HUES64 (cell line): ENCODE data around the gene SAMD10.

Source experiments
- H3K27ac ChIP-seq: 2 replicates; pipeline ENCODE4 v1.7.0; 2013; ENCODE audit warnings: low read depth, low read length, inconsistent platforms
- H3K27me3 ChIP-seq: 2 replicates; pipeline ENCODE4 v1.6.1; 2013; ENCODE audit warnings: mild to moderate bottlenecking, low read length; ENCODE audit not compliant: insufficient read depth
- H3K36me3 ChIP-seq: 2 replicates; pipeline ENCODE4 v1.6.1; 2013; ENCODE audit warnings: mild to moderate bottlenecking, low read length; ENCODE audit not compliant: insufficient read depth
- H3K4me1 ChIP-seq: 2 replicates; pipeline ENCODE4 v1.6.1; 2013; ENCODE audit warnings: mild to moderate bottlenecking, low read length, moderate library complexity; ENCODE audit not compliant: insufficient read depth
- H3K4me3 ChIP-seq: 2 replicates; pipeline ENCODE4 v1.5.1; 2013; ENCODE audit warnings: mild to moderate bottlenecking, low read length, moderate library complexity
- H3K9ac ChIP-seq: 2 replicates; pipeline ENCODE4 v1.6.1; 2013; ENCODE audit warnings: mild to moderate bottlenecking, low read depth, low read length
- H3K9me3 ChIP-seq: 2 replicates; pipeline ENCODE4 v1.6.1; 2013; ENCODE audit warnings: low read depth, low read length; ENCODE audit not compliant: insufficient read depth
- WGBS: fragments of 150-250, 120-280 bp; methylation state at CpG from one replicate; pipeline ENCODE4 v1.1.7; 2013; ENCODE audit warnings: missing lambda C conversion rate; 5-methylcytosine and 5-hydroxymethylcytosine counted together

Gene SAMD10

GRCh38 chr20:63958471-63958870 is 21.0 kb downstream of the SAMD10 start:
- H3K4me1 ChIP-seq: peaks cover 19% of the 10 kb centered on the region; the same call in 1 of the 2 replicates
- peaks cover 34% of the 10 kb centered on the region for H3K36me3 ChIP-seq
- 78% methylated on average over 4 of the region's 4 CpGs for WGBS

GRCh38 chr20:63957690-63958441 is 21.6 kb downstream of the SAMD10 start:
- WGBS: 22% methylated on average over 11 of the region's 13 CpGs
- Histone ChIP-seq H3K27ac (peak overlapping the region; percentile 76), H3K4me1 (peaks cover 19% of the 10 kb centered on the region; the same call in 1 of the 2 replicates), H3K36me3 (peaks cover 28% of the 10 kb centered on the region), H3K9me3 (no peaks in the 10 kb centered on the region), H3K9ac (peak overlapping the region; percentile 77), H3K4me3 (peak overlapping the region; percentile 69), H3K27me3 (no peaks in the 10 kb centered on the region)

More at GRCh38 chr20:63958471-63958870, 21.0 kb downstream of the SAMD10 start:
- Histone ChIP-seq H3K27ac (peak overlapping the region; percentile 76), H3K9me3 (0 out of 2 replicates have a peak, but pooled peaks cover under 1% of the 10 kb centered on the region), H3K4me3 (no peak overlapping the region), H3K27me3 (no peaks in the 10 kb centered on the region), H3K9ac (no peak overlapping the region)

GRCh38 chr20:63957004-63957689 is 22.3 kb downstream of the SAMD10 start:
- H3K9me3 ChIP-seq: no peaks in the 10 kb centered on the region
- peak overlapping the region; percentile 77 for H3K9ac ChIP-seq
- H3K27me3 ChIP-seq: no peaks in the 10 kb centered on the region
- peak overlapping the region; percentile 72 for H3K27ac ChIP-seq
- H3K4me3 ChIP-seq: peak overlapping the region; percentile 69
- H3K36me3 ChIP-seq: peaks cover 21% of the 10 kb centered on the region
- WGBS: 3% methylated on average over 28 of the region's 28 CpGs
- peaks cover 19% of the 10 kb centered on the region; the same call in 1 of the 2 replicates for H3K4me1 ChIP-seq

GRCh38 chr20:63956664-63957003 is 22.8 kb downstream of the SAMD10 start:
- Histone ChIP-seq H3K9ac (peak overlapping the region; percentile 77), H3K9me3 (no peaks in the 10 kb centered on the region), H3K4me1 (peaks cover 19% of the 10 kb centered on the region; the same call in 1 of the 2 replicates), H3K36me3 (peaks cover 16% of the 10 kb centered on the region), H3K4me3 (peak overlapping the region; percentile 69), H3K27me3 (no peaks in the 10 kb centered on the region), H3K27ac (peak overlapping the region; percentile 72)
- WGBS: 0% methylated on average over 11 of the region's 15 CpGs

GRCh38 chr20:63955827-63956663 is 23.4 kb downstream of the SAMD10 start, which contains the start of gene UCKL1:
Gene UCKL1, minus strand, starts transcription at chr20:63956416. Its CDS starts 44 bp downstream, at chr20:63956372.
- peak within 1 kb of the TSS; percentile 74 for H3K27ac ChIP-seq
- peak within 1 kb of the TSS; percentile 92 for H3K4me3 ChIP-seq
- under 1% methylated on average over 99 of the region's 105 CpGs for WGBS
- no peaks in the 10 kb centered on the region for H3K9me3 ChIP-seq
- no peaks in the 10 kb centered on the region for H3K27me3 ChIP-seq
- H3K36me3 ChIP-seq: peaks cover 11% of the 10 kb centered on the region
- H3K4me1 ChIP-seq: peaks cover 19% of the 10 kb centered on the region; the same call in 1 of the 2 replicates
- H3K9ac ChIP-seq: peak within 1 kb of the TSS; percentile 96

GRCh38 chr20:63955281-63955826 is 24.1 kb downstream of the SAMD10 start:
- Histone ChIP-seq H3K4me1 (peaks cover 19% of the 10 kb centered on the region; the same call in 1 of the 2 replicates), H3K27me3 (no peaks in the 10 kb centered on the region), H3K9ac (peak overlapping the region; percentile 96), H3K36me3 (peaks cover 9% of the 10 kb centered on the region; the same call in 1 of the 2 replicates), H3K4me3 (peak overlapping the region; percentile 92), H3K9me3 (no peaks in the 10 kb centered on the region), H3K27ac (peak overlapping the region; percentile 74)
- 5% methylated on average over 31 of the region's 31 CpGs for WGBS

GRCh38 chr20:63953764-63954429 is 25.5 kb downstream of the SAMD10 start:
- Histone ChIP-seq H3K9ac (0 out of 2 replicates have a peak overlapping the region, but pooled peaks have one; percentile 37), H3K27ac (no peak overlapping the region), H3K27me3 (no peaks in the 10 kb centered on the region), H3K4me3 (no peak overlapping the region), H3K36me3 (no peaks in the 10 kb centered on the region), H3K4me1 (peaks cover 19% of the 10 kb centered on the region; the same call in 1 of the 2 replicates), H3K9me3 (no peaks in the 10 kb centered on the region)
- WGBS: 91% methylated on average over 13 of the region's 13 CpGs

- no peak overlapping the region for H3K27ac ChIP-seq
- WGBS: 93% methylated on average over 14 of the region's 14 CpGs
- no peaks in the 10 kb centered on the region for H3K27me3 ChIP-seq
- H3K4me3 ChIP-seq: no peak overlapping the region
- peaks cover 9% of the 10 kb centered on the region; the same call in 1 of the 2 replicates for H3K4me1 ChIP-seq
- no peaks in the 10 kb centered on the region for H3K9me3 ChIP-seq
- no peak overlapping the region for H3K9ac ChIP-seq
- no peaks in the 10 kb centered on the region for H3K36me3 ChIP-seq
These were observed 26.7 kb downstream of the SAMD10 start for GRCh38 chr20:63952769-63953168.

GRCh38 chr20:63952210-63952535 is 27.3 kb downstream of the SAMD10 start:
- Histone ChIP-seq H3K4me1 (peaks cover 5% of the 10 kb centered on the region; the same call in 1 of the 2 replicates), H3K9ac (no peak overlapping the region), H3K9me3 (no peaks in the 10 kb centered on the region), H3K4me3 (no peak overlapping the region), H3K27ac (no peak overlapping the region), H3K36me3 (no peaks in the 10 kb centered on the region), H3K27me3 (no peaks in the 10 kb centered on the region)
- 94% methylated on average over 15 of the region's 15 CpGs for WGBS
